GM21529 (cell line): ENCODE results near the gene MZB1.
"Not testable (repeated sequence)": the region's sequence is repeated elsewhere in the genome, so short reads cannot be mapped to it uniquely, and the experiment has no call there.

Source experiments
- ATAC-seq: cut with Tn5 transposase; IDR thresholded peaks from one replicate; pipeline ENCODE4 v1.9.1; 2021; ENCODE audit not compliant: unreplicated experiment

The MZB1 gene

GRCh38 chr5:139392678-139393496, 3.2 kb upstream of the MZB1 start:
- ATAC-seq = peak; percentile 52

GRCh38 chr5:139392324-139392677, 2.6 kb upstream of the MZB1 start:
- no peak for ATAC-seq

GRCh38 chr5:139391570-139392323, 2.0 kb upstream of the MZB1 start:
- ATAC-seq = no peak

- no peak for ATAC-seq
Observed at GRCh38 chr5:139390639-139391569, 1.2 kb upstream of the MZB1 start.

GRCh38 chr5:139388198-139388821, 1.4 kb downstream of the MZB1 start:
- ATAC-seq = no peak

- ATAC-seq = no peak
Observed at GRCh38 chr5:139387611-139388197, 2.0 kb downstream of the MZB1 start.

GRCh38 chr5:139386956-139387355, 2.8 kb downstream of the MZB1 start:
- not testable (repeated sequence) for ATAC-seq

- no peak for ATAC-seq
Observed at GRCh38 chr5:139386050-139386438, 3.7 kb downstream of the MZB1 start.

GRCh38 chr5:139385061-139386049, 4.4 kb downstream of the MZB1 start:
- no peak for ATAC-seq

- no peak for ATAC-seq
Observed at GRCh38 chr5:139384591-139385051, 5.1 kb downstream of the MZB1 start.

GRCh38 chr5:139383993-139384590, 5.6 kb downstream of the MZB1 start:
- ATAC-seq = no peak

- no peak for ATAC-seq
Observed at GRCh38 chr5:139383275-139383992, 6.3 kb downstream of the MZB1 start, which contains the start of gene SLC23A1. Gene SLC23A1 (minus strand): TSS chr5:139383297. CDS start chr5:139383253, 44 bp downstream.

GRCh38 chr5:139382807-139383206, 6.9 kb downstream of the MZB1 start:
- no peak for ATAC-seq

- no peak for ATAC-seq
Observed at GRCh38 chr5:139381837-139382761, 7.6 kb downstream of the MZB1 start.

- no peak for ATAC-seq
Observed at GRCh38 chr5:139379626-139380449, 9.9 kb downstream of the MZB1 start.

- no peak for ATAC-seq
Observed at GRCh38 chr5:139378941-139379361, 10.8 kb downstream of the MZB1 start.
